GM19395 (cell line): ENCODE results near the gene USP28.
"Not testable (repeated sequence)": the region's sequence is repeated elsewhere in the genome, so short reads cannot be mapped to it uniquely, and the experiment has no call there.

ENCODE experiments used
- ATAC-seq: cut with Tn5 transposase; IDR thresholded peaks from one replicate; pipeline ENCODE4 v1.9.1; 2021; ENCODE audit warnings: mild to moderate bottlenecking, moderate library complexity; ENCODE audit not compliant: unreplicated experiment

USP28 gene, protein sequence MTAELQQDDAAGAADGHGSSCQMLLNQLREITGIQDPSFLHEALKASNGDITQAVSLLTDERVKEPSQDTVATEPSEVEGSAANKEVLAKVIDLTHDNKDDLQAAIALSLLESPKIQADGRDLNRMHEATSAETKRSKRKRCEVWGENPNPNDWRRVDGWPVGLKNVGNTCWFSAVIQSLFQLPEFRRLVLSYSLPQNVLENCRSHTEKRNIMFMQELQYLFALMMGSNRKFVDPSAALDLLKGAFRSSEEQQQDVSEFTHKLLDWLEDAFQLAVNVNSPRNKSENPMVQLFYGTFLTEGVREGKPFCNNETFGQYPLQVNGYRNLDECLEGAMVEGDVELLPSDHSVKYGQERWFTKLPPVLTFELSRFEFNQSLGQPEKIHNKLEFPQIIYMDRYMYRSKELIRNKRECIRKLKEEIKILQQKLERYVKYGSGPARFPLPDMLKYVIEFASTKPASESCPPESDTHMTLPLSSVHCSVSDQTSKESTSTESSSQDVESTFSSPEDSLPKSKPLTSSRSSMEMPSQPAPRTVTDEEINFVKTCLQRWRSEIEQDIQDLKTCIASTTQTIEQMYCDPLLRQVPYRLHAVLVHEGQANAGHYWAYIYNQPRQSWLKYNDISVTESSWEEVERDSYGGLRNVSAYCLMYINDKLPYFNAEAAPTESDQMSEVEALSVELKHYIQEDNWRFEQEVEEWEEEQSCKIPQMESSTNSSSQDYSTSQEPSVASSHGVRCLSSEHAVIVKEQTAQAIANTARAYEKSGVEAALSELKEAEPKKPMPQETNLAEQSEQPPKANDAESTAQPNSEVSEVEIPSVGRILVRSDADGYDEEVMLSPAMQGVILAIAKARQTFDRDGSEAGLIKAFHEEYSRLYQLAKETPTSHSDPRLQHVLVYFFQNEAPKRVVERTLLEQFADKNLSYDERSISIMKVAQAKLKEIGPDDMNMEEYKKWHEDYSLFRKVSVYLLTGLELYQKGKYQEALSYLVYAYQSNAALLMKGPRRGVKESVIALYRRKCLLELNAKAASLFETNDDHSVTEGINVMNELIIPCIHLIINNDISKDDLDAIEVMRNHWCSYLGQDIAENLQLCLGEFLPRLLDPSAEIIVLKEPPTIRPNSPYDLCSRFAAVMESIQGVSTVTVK

DNA sequence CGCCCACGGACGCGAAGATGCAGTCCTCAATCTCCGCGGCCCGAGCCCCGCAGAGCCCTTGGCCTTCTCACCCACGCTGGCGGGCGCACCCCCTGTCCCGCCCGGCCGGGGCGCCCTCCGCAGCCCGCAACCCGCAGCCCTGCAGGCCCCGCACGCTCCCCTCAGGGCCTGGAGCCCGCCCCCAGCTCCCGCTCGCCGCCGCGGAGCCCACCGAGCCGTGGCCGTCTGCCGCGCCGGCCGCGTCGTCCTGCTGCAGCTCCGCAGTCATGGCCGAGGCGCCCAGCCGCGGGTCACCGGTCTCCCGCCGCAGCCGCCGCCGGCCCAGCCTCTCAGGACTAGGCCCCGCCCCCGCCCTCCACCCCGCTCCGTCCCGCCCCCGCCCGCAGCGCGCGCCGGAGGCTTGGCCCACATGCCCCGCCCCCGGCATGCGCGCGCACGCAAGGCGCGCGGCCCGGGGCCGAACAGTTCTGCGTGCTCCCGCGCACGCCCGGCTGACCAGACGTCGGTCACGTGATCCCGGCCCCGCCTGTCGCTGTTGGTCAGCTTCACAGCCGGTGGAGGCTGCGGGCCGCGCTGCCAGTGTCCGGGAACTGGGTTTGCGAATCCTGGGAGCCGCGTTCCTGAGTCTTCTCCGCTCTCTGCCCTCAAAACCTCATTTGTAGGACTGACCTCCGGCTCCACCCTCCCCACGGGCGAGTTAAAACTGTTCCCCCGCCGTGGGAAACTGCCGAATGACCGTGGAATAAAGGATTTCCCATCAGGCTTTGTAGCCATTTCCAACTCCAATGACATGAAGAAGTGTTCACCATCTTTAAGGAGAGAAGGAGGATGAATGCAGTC is at the start of gene USP28:
Gene USP28, minus strand, starts transcription at position 339 of the 840 bp plus-strand sequence. Its CDS starts 71 bp downstream, at position 268.
- ATAC-seq: peak; percentile 84

DNA sequence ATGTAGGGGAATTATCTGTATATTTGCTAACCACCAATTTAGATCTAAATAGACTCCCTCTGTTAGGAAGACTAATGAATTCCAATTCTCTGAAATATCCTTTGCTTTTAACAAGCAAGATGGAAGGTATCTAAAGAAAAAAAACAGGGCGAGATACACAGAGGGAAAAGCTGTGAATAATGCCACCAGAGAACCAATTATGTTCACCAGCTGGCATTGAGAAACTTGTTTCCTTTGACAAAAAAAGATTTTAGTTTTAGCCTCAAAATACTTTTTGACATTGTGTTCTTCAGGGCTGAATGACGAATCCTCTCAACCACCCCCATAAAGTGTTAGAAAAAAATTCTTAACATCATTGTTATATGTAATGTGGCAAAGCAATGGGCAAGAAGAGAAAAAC is 48.2 kb upstream of the USP28 start:
- ATAC-seq: no peak

DNA sequence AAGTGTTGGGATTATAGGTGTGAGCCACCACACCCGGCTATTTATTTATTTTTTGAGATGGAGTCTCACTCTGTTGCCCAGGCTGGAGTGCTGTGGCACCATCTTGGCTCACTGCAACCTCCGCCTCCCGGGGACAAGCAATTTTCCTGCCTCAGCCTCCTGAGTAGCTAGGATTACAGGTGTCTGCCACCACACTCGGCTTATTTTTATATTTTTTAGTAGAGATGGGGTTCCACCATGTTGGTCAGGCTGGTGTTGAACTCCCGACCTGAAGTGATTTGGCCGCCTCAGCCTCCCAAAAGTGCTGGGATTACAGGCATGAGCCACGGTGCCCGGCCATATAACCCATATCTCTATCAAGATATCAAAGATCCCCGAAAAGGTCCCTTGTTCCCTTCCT is 36.1 kb upstream of the USP28 start:
- not testable (repeated sequence) for ATAC-seq

DNA sequence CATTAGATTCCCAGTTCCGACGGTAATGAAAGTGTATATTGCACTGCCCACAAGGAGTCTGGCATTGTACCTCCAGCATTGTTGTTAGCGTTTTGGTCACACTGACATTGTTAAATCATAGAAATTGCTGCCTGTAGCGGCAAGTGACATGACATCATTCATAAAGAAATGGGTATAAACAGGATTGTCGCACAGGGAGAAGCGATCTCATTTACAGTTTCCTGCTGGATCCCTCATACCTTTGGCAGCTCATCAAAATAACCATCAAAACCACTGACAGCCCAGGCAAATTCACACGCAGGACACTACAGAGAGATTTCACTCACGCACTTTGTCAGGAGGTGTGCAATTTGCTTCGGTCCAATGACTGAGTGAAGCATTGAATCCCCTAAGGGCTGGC is 32.7 kb upstream of the USP28 start:
- no peak for ATAC-seq

DNA sequence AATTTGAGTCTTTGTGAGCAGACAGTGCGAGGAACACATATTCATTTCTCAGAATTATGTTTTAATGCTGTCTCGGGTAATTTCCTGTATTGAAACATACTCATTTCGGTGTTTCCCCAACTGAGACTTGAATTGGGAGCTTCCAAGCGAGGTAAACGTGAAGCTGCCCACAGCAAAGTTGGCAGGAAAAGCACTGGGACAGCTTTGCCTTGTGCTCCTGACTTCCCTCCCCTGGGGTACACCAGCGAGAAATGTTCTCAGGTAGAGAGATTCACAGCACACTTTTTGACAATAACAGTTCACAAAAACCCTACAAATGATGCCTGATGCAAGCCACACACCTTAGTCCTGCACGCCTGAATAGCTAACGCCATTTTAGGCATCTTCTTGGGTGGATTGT is 32.3 kb upstream of the USP28 start:
- no peak for ATAC-seq

DNA sequence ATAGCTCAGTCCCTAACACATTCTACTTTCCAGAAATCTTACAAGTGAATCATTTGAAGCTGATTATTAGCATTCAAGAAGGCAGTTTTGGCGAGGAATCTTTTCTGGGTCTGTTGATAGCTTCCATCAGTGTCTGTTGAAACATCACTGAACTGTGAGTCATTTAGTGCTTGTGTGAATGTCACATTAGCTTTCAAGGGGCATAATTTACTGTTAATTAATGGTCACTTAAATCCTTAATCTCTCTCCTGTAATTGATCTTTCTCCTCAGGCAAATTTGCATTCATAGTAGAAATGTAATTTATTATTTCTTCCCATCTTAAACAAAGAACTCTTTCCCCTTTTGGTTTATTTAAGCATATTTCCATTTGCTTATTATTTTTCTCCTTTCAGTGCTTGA is 31.8 kb upstream of the USP28 start:
- ATAC-seq: no peak

DNA sequence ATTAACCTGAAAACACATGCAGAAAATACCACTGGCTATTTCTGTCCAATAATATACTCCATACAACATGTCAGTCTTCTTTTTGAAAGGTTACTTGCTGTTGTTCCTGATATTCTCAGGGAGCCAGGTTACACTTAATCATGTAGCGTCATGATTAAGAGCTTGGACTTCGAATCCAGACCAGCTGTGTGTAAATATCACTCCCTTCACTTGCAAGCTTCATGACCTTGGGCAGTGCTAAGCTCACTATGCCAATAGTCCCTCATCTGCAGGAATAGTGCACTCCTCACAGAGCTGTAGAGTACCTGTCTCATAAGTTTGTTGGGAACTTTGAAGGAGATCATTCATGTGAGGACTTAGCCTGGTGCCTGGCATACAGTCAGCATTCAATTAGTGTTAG is 31.1 kb upstream of the USP28 start:
- no peak for ATAC-seq

DNA sequence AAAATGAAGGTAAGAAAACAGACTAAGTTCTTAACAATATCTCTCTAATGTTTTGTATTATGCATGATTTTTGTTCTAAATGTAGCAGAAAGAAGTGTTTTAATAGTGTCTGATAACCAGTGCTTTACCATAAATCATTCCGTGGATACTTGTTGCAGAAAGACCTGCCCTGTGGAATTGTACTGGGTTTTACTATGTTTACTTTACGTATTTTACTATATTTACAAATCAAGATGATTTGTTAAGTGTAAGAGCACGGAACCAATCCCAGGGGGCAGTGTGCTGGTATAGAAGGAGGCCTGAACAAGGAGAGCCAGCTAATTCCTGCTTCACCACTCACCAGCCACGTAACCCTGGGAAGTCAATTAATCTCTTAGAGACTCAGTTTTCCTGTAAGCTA is 30.7 kb upstream of the USP28 start:
- no peak for ATAC-seq

DNA sequence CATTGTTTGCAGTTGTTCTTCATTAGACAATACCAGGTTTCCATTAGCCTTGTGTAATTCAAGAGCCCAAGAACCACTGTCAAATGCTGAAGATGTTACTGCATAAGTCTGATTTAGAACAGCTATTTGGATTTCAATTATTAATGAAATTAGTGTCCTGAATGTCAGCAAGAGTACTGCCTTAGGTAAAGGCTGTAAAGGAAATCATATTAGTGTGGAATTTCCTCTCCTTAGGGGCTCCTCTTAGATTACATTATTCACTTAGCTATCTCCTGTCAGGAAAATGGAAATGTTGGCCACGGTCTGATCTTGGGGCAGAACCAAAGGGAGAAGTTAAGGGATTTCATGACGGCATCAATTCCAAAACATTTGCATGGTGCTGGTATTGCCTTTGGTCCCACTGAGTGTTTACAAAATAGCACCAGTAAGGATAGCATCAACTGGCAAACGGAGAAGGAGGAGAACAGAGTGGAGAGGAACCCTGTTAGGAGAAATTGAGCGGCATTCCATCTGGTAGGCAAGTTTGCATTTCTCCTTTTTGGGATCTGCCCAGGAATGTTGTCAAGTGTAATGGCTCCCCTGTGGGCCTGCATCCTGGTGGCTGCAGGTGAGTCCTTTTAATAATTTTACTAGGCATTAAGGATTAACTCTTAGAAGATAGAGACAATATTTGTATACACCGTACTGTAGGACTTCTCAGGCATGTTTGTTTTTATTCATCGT is 29.2 kb upstream of the USP28 start, which contains the start of gene HTR3B:
Gene HTR3B, plus strand, starts transcription at position 418 of the 723 bp plus-strand sequence. Its CDS starts 138 bp downstream, at position 556.
- ATAC-seq: no peak

DNA sequence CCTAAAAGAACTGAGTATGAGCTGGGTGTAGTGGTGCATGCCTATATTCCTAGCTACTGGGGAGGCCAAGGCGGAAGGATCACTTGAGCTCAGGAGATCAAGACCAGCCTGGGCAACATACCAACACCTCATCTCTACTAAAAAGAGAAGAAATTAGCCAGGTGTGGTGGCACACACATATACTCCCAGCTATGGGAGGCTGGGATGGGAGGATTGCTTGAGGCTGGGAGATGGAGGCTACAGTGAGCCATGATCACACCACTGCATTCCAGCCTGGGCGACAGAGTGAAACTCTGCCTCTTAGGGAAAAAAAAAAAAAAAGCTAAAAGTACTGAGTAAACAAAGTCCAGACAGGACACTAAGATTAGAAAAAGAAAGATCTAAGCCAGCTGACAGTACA is 25.8 kb upstream of the USP28 start:
- ATAC-seq: no peak

DNA sequence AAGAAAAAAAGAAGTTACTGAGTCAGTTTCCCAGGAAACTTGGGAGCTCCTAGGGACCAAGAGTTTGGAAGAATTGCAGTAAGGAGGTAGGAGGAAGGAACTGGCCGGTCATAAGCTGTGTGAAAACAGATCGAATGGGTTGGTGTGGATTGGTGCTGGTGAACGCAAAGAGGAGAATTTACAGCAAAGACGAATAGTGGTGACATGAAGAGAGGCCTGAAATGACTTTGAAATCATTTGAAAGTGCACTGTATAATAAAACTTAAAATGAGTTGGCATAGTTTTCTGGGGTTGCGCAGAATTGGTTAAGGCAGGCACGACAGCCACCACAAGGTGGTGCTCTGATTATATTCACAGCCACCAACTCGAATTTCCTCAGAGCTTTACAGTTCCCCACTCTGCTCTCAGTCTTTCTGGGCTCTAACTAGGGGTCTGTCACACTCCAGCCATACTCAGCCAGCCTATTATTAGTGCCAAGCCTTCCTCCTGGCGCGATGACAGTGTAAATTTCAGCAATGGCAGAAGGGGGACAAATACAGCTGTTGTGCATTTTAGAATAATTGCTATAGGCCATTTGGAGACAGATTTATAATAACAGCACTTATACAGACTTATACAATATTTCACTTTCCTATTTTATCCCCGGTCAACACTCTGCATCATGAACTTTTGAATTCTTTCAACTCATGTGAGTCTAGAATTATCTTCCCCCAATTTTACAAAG is 20.9 kb upstream of the USP28 start:
- no peak for ATAC-seq

DNA sequence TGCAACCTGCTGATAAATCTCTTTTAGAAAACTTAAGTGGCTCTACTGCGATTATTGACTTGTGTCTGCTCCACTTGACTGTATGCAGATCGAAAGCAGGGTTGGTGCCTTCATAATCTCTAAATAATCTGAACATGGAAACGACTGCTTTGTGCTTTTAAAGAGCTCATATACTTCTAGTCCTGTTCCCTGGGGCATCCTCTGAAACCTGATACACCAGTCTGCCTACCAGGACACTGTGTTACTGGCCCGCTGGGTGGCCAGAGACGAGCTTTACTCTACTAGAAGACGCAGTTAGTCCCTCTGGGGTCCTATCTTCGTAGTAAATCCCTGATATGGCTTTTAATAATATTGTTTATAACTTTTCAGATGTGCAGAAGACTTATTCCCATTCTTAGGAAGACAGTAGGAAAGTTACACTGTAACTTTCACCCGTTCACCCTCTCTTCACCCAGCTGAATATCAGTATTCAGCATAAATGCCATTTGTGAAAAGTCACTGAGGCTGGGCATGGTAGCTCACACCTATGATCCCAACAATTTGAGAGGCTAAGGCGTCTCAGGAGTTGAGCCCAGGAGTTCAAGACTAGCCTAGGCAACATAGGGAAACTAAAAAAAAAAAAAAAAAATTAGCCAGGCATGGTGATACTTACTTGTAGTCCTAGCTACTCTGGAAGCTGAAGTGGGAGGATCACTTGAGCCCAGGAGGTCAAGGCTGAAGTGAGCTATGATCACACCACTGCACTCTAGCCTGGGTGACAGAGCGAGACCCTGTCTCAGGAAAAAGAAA is 20.2 kb upstream of the USP28 start:
- ATAC-seq: no peak

DNA sequence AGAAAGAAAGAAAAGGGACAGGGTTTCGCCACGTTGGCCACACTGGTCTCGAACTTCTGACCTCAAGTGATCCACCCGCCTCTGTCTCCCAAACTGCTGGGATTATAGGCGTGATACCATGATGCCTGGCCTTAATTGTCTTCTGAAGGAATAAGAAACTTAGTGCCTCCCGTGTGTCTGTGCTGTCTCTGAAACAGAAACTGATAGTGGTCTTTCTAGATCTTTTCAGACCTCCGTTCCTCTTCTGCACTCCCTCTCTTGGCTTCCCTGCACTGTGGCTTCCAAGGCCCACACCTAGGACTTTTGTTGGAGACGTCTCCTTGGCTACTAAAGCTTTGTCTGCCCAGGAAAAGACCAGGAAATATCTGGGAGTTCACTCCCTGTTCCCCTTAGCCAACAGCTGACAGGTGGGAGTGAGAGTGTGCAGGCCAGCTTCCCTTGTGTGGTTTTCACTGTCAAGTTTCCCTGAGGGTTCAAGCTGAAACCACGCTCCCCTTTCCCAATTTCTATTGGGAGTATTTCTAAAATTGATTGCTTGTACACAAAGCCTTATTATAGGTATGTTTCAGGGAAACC is 19.1 kb upstream of the USP28 start:
- peak; percentile 94 for ATAC-seq

DNA sequence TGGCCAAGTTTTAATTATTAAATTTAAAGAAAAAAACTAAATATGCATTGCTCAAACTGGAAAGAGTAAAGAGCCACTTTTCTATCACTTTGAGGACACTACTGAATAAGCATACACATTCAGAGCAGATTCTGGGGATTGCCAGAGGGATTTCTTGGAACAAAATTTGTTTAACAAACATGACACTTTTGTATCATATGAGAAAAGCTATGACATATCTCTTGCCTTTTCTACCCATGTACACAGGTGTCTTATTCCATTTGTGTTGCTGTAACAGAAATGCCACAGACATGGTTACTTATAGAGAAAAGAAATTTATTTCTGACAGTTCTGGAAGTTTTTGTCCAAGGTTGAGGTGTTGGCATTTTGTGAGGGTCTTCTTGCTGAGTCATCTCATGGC is 13.5 kb upstream of the USP28 start:
- ATAC-seq: no peak

DNA sequence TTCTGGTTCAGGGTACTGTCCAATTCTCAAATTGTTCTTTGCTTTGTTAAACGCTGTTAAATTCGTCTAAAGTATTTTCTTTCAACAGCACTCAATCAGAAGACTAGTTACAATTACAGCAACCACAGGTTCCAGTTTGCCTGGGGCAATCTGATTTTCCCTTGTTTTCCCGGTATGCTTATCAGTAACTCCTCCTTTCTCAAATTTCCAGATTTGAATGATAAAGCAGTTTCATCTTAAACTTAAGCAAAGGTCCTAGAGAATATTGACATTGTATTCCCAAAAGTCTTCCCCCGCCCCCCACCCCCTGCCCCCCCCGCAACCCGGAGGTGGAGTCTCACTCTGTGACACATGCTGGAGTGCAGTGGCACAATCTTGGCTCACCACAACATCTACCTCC is 10.5 kb upstream of the USP28 start:
- ATAC-seq: no peak

DNA sequence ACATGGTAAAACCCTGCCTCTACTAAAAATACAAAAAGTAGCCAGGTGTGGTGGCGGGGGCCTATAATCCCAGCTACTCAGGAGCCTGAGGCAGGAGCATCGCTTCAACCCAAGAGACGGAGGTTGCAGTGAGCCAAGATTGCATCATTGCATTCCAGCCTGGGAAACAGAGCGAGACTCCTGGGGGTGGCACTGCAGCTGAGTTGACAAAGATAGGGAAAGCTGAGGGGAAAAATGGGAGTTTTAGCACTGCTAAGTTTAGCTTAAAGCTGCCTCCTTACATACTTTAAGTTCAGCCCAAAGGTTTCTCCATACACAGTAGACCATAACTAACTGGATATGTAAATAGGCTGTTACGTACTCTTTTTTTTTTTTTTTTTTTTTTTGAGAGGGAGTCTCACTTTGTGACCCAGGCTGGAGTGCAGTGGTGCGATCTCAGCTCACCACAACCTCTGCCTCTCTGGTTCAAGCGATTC is 9.0 kb upstream of the USP28 start:
- ATAC-seq: no peak

DNA sequence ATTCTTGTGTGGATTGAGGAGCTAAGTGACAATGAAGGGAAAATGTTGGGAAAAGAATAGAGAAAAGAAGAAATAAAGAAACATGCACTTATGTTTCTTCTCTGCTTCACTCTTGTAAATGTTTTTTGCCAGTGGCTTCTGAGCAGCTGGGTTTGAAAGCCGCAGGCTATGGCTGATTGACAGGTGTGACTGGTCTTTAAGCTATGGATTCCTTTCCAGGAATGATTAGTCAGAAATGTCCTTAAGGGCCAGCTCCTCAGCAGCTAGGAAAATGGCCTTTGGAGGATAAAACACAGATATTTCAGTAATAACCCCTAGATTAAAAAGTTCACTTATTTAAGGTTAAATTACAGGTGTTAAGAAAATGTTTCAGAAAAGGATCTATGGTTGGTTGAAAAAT is 6.5 kb upstream of the USP28 start:
- no peak for ATAC-seq

DNA sequence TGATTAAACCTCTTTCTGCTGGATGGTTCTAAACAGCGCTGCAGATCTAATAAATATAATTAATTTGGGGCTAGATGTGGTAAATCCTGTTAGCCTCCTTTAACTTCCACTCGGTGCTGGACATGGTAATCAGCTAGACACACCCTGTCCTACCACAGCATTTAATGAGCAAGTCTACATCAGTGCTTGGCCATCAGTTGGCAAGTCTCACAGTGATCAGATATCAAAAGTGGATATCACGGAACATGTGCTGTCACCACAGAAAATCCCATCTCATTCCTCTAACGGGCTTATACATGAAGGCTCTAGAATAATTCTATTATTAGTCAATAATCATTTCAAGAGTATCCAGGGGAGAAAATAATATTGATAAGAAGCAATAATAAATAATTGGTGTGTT is 5.6 kb upstream of the USP28 start:
- ATAC-seq: no peak
